Measurements from ENCODE around the gene OLFM4.

The OLFM4 gene

DNA sequence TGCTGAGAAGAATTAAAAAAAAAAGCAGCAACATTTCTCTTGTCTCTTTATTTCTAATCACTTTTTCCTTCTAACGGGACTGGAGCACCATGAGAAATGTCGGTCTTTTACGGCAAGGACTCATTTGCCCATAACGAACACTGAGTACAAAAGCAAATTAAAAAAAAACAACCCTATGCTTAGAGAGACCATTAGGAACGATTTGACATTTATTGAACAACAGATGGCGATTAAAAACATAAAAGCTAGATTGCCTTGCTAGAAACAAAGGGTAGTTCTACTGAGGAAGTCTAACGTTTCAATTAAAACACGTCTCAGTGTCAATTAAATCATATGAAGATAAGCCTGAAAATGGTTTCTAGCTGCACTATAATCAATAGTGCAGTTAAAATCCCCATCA lies 51.1 kb downstream of the OLFM4 start:
- Histone ChIP-seq H3K27ac (no peak overlapping the region), H3K27me3 (no peaks in the 10 kb centered on the region), H3K9me3 (no peaks in the 10 kb centered on the region), H3K4me1 (ENCODE audit: control insufficient read depth in 1 of 2, insufficient read depth in 1 of 2, low read depth in 1 of 2, low read length in 1 of 2) (no peaks in the 10 kb centered on the region), H3K36me3 (peaks cover 2% of the 10 kb centered on the region), H3K4me3 (ENCODE audit: low read depth in 1 of 2, low read length in 1 of 2) (no peak overlapping the region)
- TF ChIP-seq, protein P1, sequence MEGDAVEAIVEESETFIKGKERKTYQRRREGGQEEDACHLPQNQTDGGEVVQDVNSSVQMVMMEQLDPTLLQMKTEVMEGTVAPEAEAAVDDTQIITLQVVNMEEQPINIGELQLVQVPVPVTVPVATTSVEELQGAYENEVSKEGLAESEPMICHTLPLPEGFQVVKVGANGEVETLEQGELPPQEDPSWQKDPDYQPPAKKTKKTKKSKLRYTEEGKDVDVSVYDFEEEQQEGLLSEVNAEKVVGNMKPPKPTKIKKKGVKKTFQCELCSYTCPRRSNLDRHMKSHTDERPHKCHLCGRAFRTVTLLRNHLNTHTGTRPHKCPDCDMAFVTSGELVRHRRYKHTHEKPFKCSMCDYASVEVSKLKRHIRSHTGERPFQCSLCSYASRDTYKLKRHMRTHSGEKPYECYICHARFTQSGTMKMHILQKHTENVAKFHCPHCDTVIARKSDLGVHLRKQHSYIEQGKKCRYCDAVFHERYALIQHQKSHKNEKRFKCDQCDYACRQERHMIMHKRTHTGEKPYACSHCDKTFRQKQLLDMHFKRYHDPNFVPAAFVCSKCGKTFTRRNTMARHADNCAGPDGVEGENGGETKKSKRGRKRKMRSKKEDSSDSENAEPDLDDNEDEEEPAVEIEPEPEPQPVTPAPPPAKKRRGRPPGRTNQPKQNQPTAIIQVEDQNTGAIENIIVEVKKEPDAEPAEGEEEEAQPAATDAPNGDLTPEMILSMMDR (IDR thresholded peaks at IDR 0.05): no peak

DNA sequence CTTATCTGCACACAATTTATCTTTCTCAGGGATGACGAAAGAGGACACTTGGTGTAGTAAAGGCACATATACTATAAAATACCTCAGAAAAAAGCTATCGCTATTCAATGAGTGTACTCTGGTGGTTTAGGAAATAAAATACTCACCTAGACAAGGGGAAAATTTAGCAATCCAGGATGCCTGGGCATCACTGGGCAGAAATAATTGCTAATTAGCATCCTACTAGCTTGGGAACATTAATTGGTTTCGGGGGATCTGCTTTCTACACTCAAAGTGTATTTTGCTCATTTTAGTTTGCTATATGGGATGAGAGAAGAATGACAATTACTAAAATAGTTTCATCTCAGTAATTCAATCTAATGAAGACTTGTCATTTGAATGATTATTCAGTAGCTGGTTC lies 60.3 kb downstream of the OLFM4 start:
- Histone ChIP-seq H3K36me3 (no peaks in the 10 kb centered on the region), H3K4me1 (ENCODE audit: control insufficient read depth in 1 of 2, insufficient read depth in 1 of 2, low read depth in 1 of 2, low read length in 1 of 2) (no peaks in the 10 kb centered on the region), H3K27ac (no peak overlapping the region), H3K9me3 (no peaks in the 10 kb centered on the region), H3K4me3 (ENCODE audit: low read depth in 1 of 2, low read length in 1 of 2) (no peak overlapping the region), H3K27me3 (peaks cover 9% of the 10 kb centered on the region)
- TF ChIP-seq, protein P1 (IDR thresholded peaks at IDR 0.05): no peak

DNA sequence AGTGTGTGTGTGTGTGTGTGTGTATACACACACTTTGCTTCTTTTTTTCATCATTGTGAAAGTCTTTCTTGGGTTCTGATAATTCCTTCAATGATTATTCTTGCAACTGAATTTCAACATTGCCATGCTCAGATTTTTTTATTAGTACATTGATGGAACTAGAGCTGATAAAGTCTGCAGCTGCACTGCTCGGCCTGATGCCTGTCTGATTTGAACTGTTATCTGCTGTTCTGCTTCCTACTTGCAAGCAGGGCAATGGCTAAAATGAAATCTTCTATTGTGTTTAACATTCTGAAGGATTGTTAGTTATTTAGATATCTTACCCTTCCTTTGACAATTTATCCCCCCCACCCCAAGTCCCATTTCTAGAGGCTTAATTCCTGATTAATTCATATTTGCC lies 61.3 kb downstream of the OLFM4 start:
- TF ChIP-seq, protein P1 (IDR thresholded peaks at IDR 0.05): no peak
- Histone ChIP-seq H3K4me3 (ENCODE audit: low read depth in 1 of 2, low read length in 1 of 2) (no peak overlapping the region), H3K27me3 (peaks cover 9% of the 10 kb centered on the region)

DNA sequence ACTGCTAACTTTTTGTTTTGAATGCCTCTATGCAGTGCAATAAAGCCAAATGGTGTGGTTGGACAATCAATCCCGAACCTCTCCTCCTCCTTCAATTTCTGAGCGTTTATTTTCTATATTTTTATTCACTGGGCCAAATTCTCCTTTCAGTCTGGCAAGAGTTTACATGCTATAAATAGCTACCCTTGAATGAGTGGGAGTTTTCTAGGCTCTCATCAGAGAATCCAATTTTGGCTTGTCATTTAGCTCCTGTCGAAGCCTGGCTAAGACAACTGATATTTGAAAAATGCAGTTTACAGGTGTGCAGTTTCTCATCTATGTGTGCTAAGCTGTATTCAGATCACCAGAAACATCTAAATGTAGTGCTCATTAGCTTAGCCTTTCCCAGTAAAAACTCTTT lies 61.8 kb downstream of the OLFM4 start:
- Histone ChIP-seq H3K4me1 (ENCODE audit: control insufficient read depth in 1 of 2, insufficient read depth in 1 of 2, low read depth in 1 of 2, low read length in 1 of 2) (no peaks in the 10 kb centered on the region), H3K4me3 (ENCODE audit: low read depth in 1 of 2, low read length in 1 of 2) (no peak overlapping the region), H3K27ac (no peak overlapping the region), H3K9me3 (no peaks in the 10 kb centered on the region), H3K36me3 (no peaks in the 10 kb centered on the region), H3K27me3 (peaks cover 9% of the 10 kb centered on the region)
- TF ChIP-seq, protein P1 (IDR thresholded peaks at IDR 0.05): no peak

More for the DNA sequence above, 61.3 kb downstream of the OLFM4 start:
- Histone ChIP-seq H3K36me3 (no peaks in the 10 kb centered on the region), H3K4me1 (ENCODE audit: control insufficient read depth in 1 of 2, insufficient read depth in 1 of 2, low read depth in 1 of 2, low read length in 1 of 2) (no peaks in the 10 kb centered on the region), H3K27ac (no peak overlapping the region), H3K9me3 (no peaks in the 10 kb centered on the region)

DNA sequence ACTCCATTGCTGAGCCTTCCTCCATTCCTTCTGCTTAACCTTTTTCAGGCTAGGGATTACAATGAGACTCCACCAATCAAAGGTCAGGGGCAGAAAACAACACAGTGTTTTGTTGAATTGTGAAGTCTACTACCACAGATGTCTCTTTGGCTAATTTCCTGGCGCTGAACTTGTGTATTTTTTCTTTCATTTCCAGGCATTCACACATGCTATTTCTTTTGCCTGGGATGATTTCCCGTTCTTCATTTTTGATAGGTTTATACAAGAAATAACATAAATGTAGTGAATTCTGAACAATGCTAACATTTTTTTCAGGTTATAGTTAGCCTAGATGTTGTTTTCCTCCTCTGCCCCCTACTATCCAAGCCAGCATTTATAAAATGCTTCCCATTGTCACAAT lies 64.3 kb downstream of the OLFM4 start:
- H3K4me3 ChIP-seq (ENCODE audit: low read depth in 1 of 2, low read length in 1 of 2): no peak overlapping the region
- no peaks in the 10 kb centered on the region for H3K9me3 ChIP-seq
- H3K36me3 ChIP-seq: no peaks in the 10 kb centered on the region
- no peaks in the 10 kb centered on the region for H3K4me1 ChIP-seq (ENCODE audit: control insufficient read depth in 1 of 2, insufficient read depth in 1 of 2, low read depth in 1 of 2, low read length in 1 of 2)
- TF ChIP-seq, protein P1 (IDR thresholded peaks at IDR 0.05): no peak
- H3K27ac ChIP-seq: no peak overlapping the region
- peaks cover 9% of the 10 kb centered on the region for H3K27me3 ChIP-seq

DNA sequence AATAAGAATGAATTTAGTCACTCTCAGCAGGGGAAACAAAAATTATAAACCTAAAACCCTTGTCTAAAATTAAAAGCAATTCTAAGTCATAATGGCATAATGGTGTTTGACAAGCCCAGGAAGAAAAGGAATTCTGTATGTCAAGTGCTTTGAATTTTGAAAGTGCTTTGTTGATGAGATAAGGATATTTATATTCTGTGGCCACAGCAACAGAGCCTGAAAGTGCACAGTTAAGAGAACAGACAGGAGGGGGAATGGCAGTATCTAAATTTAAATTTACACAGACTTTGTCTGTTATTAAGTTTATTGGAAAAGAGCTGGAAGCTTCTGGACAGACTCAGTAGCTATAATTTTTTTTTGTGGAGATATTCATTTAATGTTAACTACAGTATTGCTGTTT lies 69.8 kb downstream of the OLFM4 start:
- TF ChIP-seq, protein P1 (IDR thresholded peaks at IDR 0.05): no peak
- no peak overlapping the region for H3K27ac ChIP-seq
- no peaks in the 10 kb centered on the region for H3K36me3 ChIP-seq
- peaks cover 9% of the 10 kb centered on the region in 2 experiments for H3K4me1 ChIP-seq (ENCODE audit: control insufficient read depth in 1 of 2, insufficient read depth in 1 of 2, low read depth in 1 of 2, low read length in 1 of 2)
- no peaks in the 10 kb centered on the region for H3K27me3 ChIP-seq
- no peaks in the 10 kb centered on the region for H3K9me3 ChIP-seq
- H3K4me3 ChIP-seq (ENCODE audit: low read depth in 1 of 2, low read length in 1 of 2): no peak overlapping the region

Measured in neutrophil (primary cell).